Heart left ventricle (tissue), 16 donors: Measurements from ENCODE around the gene C6orf52. TPM values are rescaled to one million over a fixed set of nuclear protein-coding genes. Genes with fewer than 3 reads are reported as not detected.

ENCODE experiments used
- ATAC-seq, 4 donors: fragments of 200-7000 bp; cut with Tn5 transposase; one replicate each; pipeline ENCODE4 v1.9.1; 2020 to 2022; ENCODE audit warnings: moderate library complexity in 4 of 4, mild to moderate bottlenecking in 3 of 4, moderate number of reproducible peaks in 1 of 4
- DNase-seq, 5 donors: peaks; one replicate each; pipeline ENCODE4 v3.0.0-alpha.2; 2020
- H3K27ac ChIP-seq, 12 donors: fragments of 200-600 bp; sonication (generic) in 4 of 12; one replicate each; pipeline versions ENCODE4 v1.5.0 to v1.8.0; 2016 to 2022; ENCODE audit warnings: mild to moderate bottlenecking in 2 of 12
- H3K27me3 ChIP-seq, 9 donors: fragments of 200-600 bp; sonication (generic) in 2 of 9; one replicate each; pipeline versions ENCODE4 v1.5.1 to v1.8.0; 2016 to 2022; ENCODE audit warnings: mild to moderate bottlenecking in 3 of 9
- H3K36me3 ChIP-seq, 9 donors: fragments of 200-600 bp; sonication (generic) in 2 of 9; one replicate each; pipeline versions ENCODE4 v1.5.0 to v1.8.0; 2018 to 2022; ENCODE audit warnings: mild to moderate bottlenecking in 2 of 9
- H3K4me1 ChIP-seq, 12 donors: fragments of 200-600 bp; sonication (generic) in 4 of 12; one replicate each; pipeline versions ENCODE4 v1.5.0 to v1.8.0; 2016 to 2022; ENCODE audit warnings: mild to moderate bottlenecking in 3 of 12
- H3K4me3 ChIP-seq, 12 donors: fragments of 200-600 bp; sonication (generic) in 4 of 12; one replicate each; pipeline versions ENCODE4 v1.5.0 to v1.8.0; 2017 to 2022; ENCODE audit warnings: mild to moderate bottlenecking in 9 of 12, moderate library complexity in 4 of 12
- H3K9me3 ChIP-seq, 12 donors: fragments of 200-600 bp; sonication (generic) in 4 of 12; one replicate each; pipeline versions ENCODE4 v1.5.0 to v1.8.0; 2016 to 2022; ENCODE audit warnings: mild to moderate bottlenecking in 1 of 12
- CTCF ChIP-seq, 12 donors: fragments of 200-600 bp; sonication (generic) in 4 of 12; IDR thresholded peaks; one replicate each; pipeline versions ENCODE4 v1.5.0 to v1.8.0; 2018 to 2022; ENCODE audit warnings: antibody characterized with exemption in 12 of 12, mild to moderate bottlenecking in 5 of 12
- POLR2A ChIP-seq, 2 donors: fragments of 450-650 bp; IDR thresholded peaks; one replicate each; pipeline ENCODE4 v1.6.1; 2017; ENCODE audit warnings: antibody characterized with exemption in 2 of 2, mild to moderate bottlenecking in 2 of 2, moderate library complexity in 2 of 2
- WGBS, 4 donors: extraction: QIAGEN DNeasy Blood & Tissue Kit in 2 of 4; methylation state at CpG; one replicate each; pipeline versions ENCODE4 v1.1.5 to v1.1.7; 2013 to 2018; 5-methylcytosine and 5-hydroxymethylcytosine counted together
- intact Hi-C, 10 donors: fragments of 100-400 bp; cut with DNase I; formaldehyde crosslinking; loops; one replicate each; pipeline versions ENCODE4 v1.11.1 to v1.14.2; 2022
- polyA plus RNA-seq, 2 donors: library from polyadenylated mRNA; stranded (reverse); fragments of 200-250 nt; gene quantifications; one replicate each; pipeline ENCODE4 v1.2.3, GENCODE V29; 2013
- total RNA-seq, 9 donors: library from RNA; depleted of rRNA in 2 of 9; stranded (reverse); fragments of >200 nt in 2 of 9; fragmentation: NEBNext Ultra II Directional in 3 of 9; extraction: Animal tissue kit (Norgen Biotek cat#: 25700) in 3 of 9; gene quantifications; one replicate each; pipeline versions ENCODE4 v1.1.0 to v1.2.4, GENCODE V29; 2016 to 2023
- donor health status: ischemic (EF 13 %, LVEDD 7.1; RV severe dilation, severe dysfunction).
- donor health status: healthy with polysubstance abuse.
- donor health status: DM: no; HTN: yes; CAD: no.
- donor health status: DM: no; HTN: no; CAD: no.
- donor health status: ischemic (EF 25% LVEDD 6.9; RV normal size, moderate dysfunction).
- donor health status: ischemic (EF 25% LVEDD 5.7; RV mildly dilated, moderate dysfunction).
- donor health status: healthy.
- donor health status: DM: yes; HTN: yes; CAD: no.
- donor health status: ischemic (EF 35%, LVEDD 5.7; RV mildly dilated, moderate dysfunction).
- donor health status: nonischemic (EF 11% LVEDD 7.7; RV severe dilation, severe dysfunction).
- donor health status: DM: yes; HTN: yes; CAD: no.
- donor health status: PGD.
- donor health status: ischemic (EF 29% LVEDD 5.4; RV normal size, mild dysfunction).
- donor health status: nonischemic (EF 23%, LVEDD 6.1; RV moderate dilation, normal function).

C6orf52 gene
- total and polyA plus RNA-seq, 11 donors = 0.15 to 3.6 (median 0.99) TPM; not detected in 6

- TF ChIP-seq CTCF (IDR thresholded peaks at IDR 0.05) = no peak
- no peak for TF ChIP-seq POLR2A (IDR thresholded peaks at IDR 0.05)
- intact Hi-C loops = no loop called here
- 69 to 75% (median 73%) methylated on average over 12 of the region's 12 CpGs for WGBS, 4 donors
- Histone ChIP-seq H3K4me1 (peaks cover 0 to 12% (median 0%) of the 10 kb centered on the region in 12 donors), H3K4me3 (no peak overlapping the region), H3K27ac (no peak overlapping the region), H3K9me3 (no peaks in the 10 kb centered on the region), H3K27me3 (no peaks in the 10 kb centered on the region), H3K36me3 (no peaks in the 10 kb centered on the region)
- no peak for DNase-seq
- no peak for ATAC-seq
These were observed 38.8 kb downstream of the C6orf52 start for GRCh38 chr6:10655508-10656055.

- Histone ChIP-seq H3K27me3 (no peaks in the 10 kb centered on the region), H3K4me3 (no peak overlapping the region), H3K27ac (no peak overlapping the region), H3K36me3 (no peaks in the 10 kb centered on the region), H3K4me1 (peaks cover 0 to 17% (median 0%) of the 10 kb centered on the region in 12 donors), H3K9me3 (no peaks in the 10 kb centered on the region)
- intact Hi-C loops = no loop called here
- no peak for TF ChIP-seq CTCF (IDR thresholded peaks at IDR 0.05)
- no peak for TF ChIP-seq POLR2A (IDR thresholded peaks at IDR 0.05)
- ATAC-seq (no peak), DNase-seq (no peak)
- WGBS, 4 donors = 93 to 98% (median 96%) methylated on average over 1 of the region's 1 CpG
These were observed 50.2 kb downstream of the C6orf52 start for GRCh38 chr6:10644225-10644624.

- Histone ChIP-seq H3K36me3 (no peaks in the 10 kb centered on the region), H3K27me3 (no peaks in the 10 kb centered on the region), H3K4me3 (no peak overlapping the region), H3K9me3 (peaks cover 0 to 7% (median 0%) of the 10 kb centered on the region in 12 donors), H3K4me1 (peaks cover 0 to 17% (median 0%) of the 10 kb centered on the region in 12 donors), H3K27ac (no peak overlapping the region)
- 51 to 59% (median 54%) methylated on average over 3 of the region's 3 CpGs for WGBS, 4 donors
- TF ChIP-seq CTCF (IDR thresholded peaks at IDR 0.05) = no peak
- TF ChIP-seq POLR2A (IDR thresholded peaks at IDR 0.05) = no peak
- no peak for DNase-seq
- no peak for ATAC-seq
- intact Hi-C loops = no loop called here
These were observed 51.2 kb downstream of the C6orf52 start for GRCh38 chr6:10643201-10643651.

GRCh38 chr6:10641528-10641927, 52.9 kb downstream of the C6orf52 start:
- no peaks in the 10 kb centered on the region for H3K27me3 ChIP-seq
- no peak overlapping the region for H3K4me3 ChIP-seq
- peaks cover 0 to 17% (median 0%) of the 10 kb centered on the region in 12 donors for H3K4me1 ChIP-seq
- DNase-seq = no peak
- H3K36me3 ChIP-seq = no peaks in the 10 kb centered on the region
- peaks cover 0 to 7% (median 0%) of the 10 kb centered on the region in 12 donors for H3K9me3 ChIP-seq
- WGBS, 4 donors = 70 to 80% (median 72%) methylated on average over 3 of the region's 3 CpGs
- TF ChIP-seq CTCF (IDR thresholded peaks at IDR 0.05) = no peak
- no peak for TF ChIP-seq POLR2A (IDR thresholded peaks at IDR 0.05)
- H3K27ac ChIP-seq = no peak overlapping the region
- intact Hi-C loops = no loop called here
- ATAC-seq = no peak
